HCT116 (cell line): ENCODE results near the gene TRMU. TPM values are rescaled to one million over a fixed set of nuclear protein-coding genes. Genes with fewer than 3 reads are reported as not detected.

Experiments used
- ATAC-seq: fragments of 200-7000 bp; cut with Tn5 transposase; 2 replicates; pipeline ENCODE4 v1.9.1; 2020; ENCODE audit warnings: mild to moderate bottlenecking, moderate library complexity
- BruUV-seq: library from RNA; stranded (reverse); fragments of 400-500 nt; replicated peaks from 2 replicates; lab custom pipeline; 2021; lab: Mats Ljungman, UMichigan
- CTCF ChIA-PET: fragments of 300-600 bp; sonication (Branson Sonifier 250); formaldehyde crosslinking; loops from one replicate; lab custom pipeline; 2021; ENCODE audit warnings: antibody characterized with exemption; lab: Charles Lee
- POLR2A ChIA-PET: fragments of 300-600, 350-600 bp; sonication (Branson Sonifier 250); formaldehyde crosslinking; loops from one replicate; lab custom pipeline; 2021; ENCODE audit warnings: antibody characterized with exemption; lab: Charles Lee
- RAD21 ChIA-PET, 2 experiments: fragments of 300-600 bp; sonication (Branson Sonifier 250); formaldehyde crosslinking; loops; one replicate each; lab custom pipeline; 2023; ENCODE audit warnings: low total read pairs in 2 of 2; ENCODE audit not compliant: uncharacterized antibody in 2 of 2, unreplicated experiment in 2 of 2, low non-redundant PET in 1 of 2; lab: Charles Lee
- DNase-seq: peaks from one replicate; pipeline ENCODE4 v3.0.0-alpha.2; 2010; ENCODE audit warnings: low read depth, low spot score
- H2AFZ ChIP-seq: fragments of 200-600 bp; shearing (Covaris generic), sonication (generic); 2 replicates; pipeline ENCODE4 v1.6.1; 2017; ENCODE audit warnings: low read depth, mixed run types, mixed read lengths, antibody characterized with exemption, low read length; ENCODE audit not compliant: poor library complexity, severe bottlenecking
- H3K27ac ChIP-seq: 2 replicates; pipeline ENCODE4 v1.5.1; 2012; ENCODE audit warnings: low read depth, low read length
- H3K27me3 ChIP-seq: fragments of 200-600 bp; sonication (generic); 2 replicates; pipeline ENCODE4 v1.6.1; 2016; ENCODE audit warnings: mixed run types, low read length, mixed read lengths; ENCODE audit not compliant: insufficient read depth
- H3K36me3 ChIP-seq, 2 experiments: fragments of 200-500 bp in 1 of 2; fragments of 200-600 bp in 1 of 2; sonication (Bioruptor generic) in 1 of 2; sonication (generic) in 1 of 2; 2 replicates each; pipeline versions ENCODE4 v1.5.1 to v1.6.1; 2014 to 2016; ENCODE audit warnings: low read length in 2 of 2, inconsistent platforms in 1 of 2, mixed read lengths in 1 of 2, mixed run types in 1 of 2; ENCODE audit not compliant: insufficient read depth in 2 of 2, control insufficient read depth in 1 of 2
- H3K4me1 ChIP-seq, 2 experiments: fragments of 200-600 bp in 1 of 2; sonication (generic) in 1 of 2; 2 replicates each; pipeline versions ENCODE4 v1.5.1 to v1.6.1; 2012 to 2017; ENCODE audit warnings: low read length in 2 of 2, inconsistent platforms in 1 of 2, mild to moderate bottlenecking in 1 of 2, mixed read lengths in 1 of 2, mixed run types in 1 of 2, moderate library complexity in 1 of 2; ENCODE audit not compliant: insufficient read depth in 2 of 2, control insufficient read depth in 1 of 2
- H3K4me2 ChIP-seq: fragments of 200-600 bp; sonication (generic); 2 replicates; pipeline ENCODE4 v1.6.1; 2017; ENCODE audit warnings: mixed run types, low read length, mixed read lengths
- H3K4me3 ChIP-seq, 2 experiments: fragments of 200-600 bp in 1 of 2; sonication (generic) in 1 of 2; replicated peaks in 1 of 2; 2 replicates each; pipeline ENCODE4 v1.5.1; 2011 to 2016; ENCODE audit warnings: low read length in 2 of 2, control low read depth in 1 of 2, low read depth in 1 of 2, mild to moderate bottlenecking in 1 of 2, mixed read lengths in 1 of 2, mixed run types in 1 of 2
- H3K79me2 ChIP-seq: fragments of 200-600 bp; sonication (generic); 2 replicates; pipeline ENCODE4 v1.6.1; 2017; ENCODE audit warnings: mild to moderate bottlenecking, mixed run types, low read length, moderate library complexity, mixed read lengths; ENCODE audit not compliant: insufficient read depth
- H3K9ac ChIP-seq: fragments of 200-600 bp; sonication (generic); 2 replicates; pipeline ENCODE4 v1.6.1; 2016; ENCODE audit warnings: low read length, mixed read lengths
- H3K9me2 ChIP-seq: fragments of 200-600 bp; sonication (generic), shearing (Covaris generic); 2 replicates; pipeline ENCODE4 v1.6.1; 2017; ENCODE audit warnings: mixed run types, mild to moderate bottlenecking, moderate library complexity; ENCODE audit not compliant: insufficient read depth
- H3K9me3 ChIP-seq, 2 experiments: fragments of 200-500 bp in 1 of 2; fragments of 200-600 bp in 1 of 2; sonication (Bioruptor generic) in 1 of 2; sonication (generic) in 1 of 2; 2 replicates each; pipeline ENCODE4 v1.6.1; 2014 to 2017; ENCODE audit warnings: low read length in 2 of 2, mixed read lengths in 2 of 2, inconsistent platforms in 1 of 2, low read depth in 1 of 2, mild to moderate bottlenecking in 1 of 2, mixed run types in 1 of 2, moderate library complexity in 1 of 2; ENCODE audit not compliant: control insufficient read depth in 1 of 2, insufficient read depth in 1 of 2
- H4K20me1 ChIP-seq: fragments of 200-600 bp; sonication (generic), shearing (Covaris generic); 2 replicates; pipeline ENCODE4 v1.6.1; 2017; ENCODE audit warnings: mixed run types, mild to moderate bottlenecking, moderate library complexity; ENCODE audit not compliant: insufficient read depth
- CBX3 ChIP-seq: IDR thresholded peaks from 2 replicates; pipeline ENCODE4 v1.6.1; 2012; ENCODE audit warnings: low read depth
- CEBPB ChIP-seq: IDR thresholded peaks from 2 replicates; pipeline ENCODE4 v1.6.1; 2012; ENCODE audit warnings: low read depth
- EGR1 ChIP-seq: IDR thresholded peaks from 2 replicates; pipeline ENCODE4 v1.6.1; 2012; ENCODE audit warnings: low read depth
- ELF1 ChIP-seq: IDR thresholded peaks from 2 replicates; pipeline ENCODE4 v1.6.1; 2012; ENCODE audit warnings: low read depth, borderline replicate concordance
- EZH2 ChIP-seq: fragments of 200-600 bp; sonication (generic); IDR thresholded peaks from 2 replicates; pipeline ENCODE4 v1.6.1; 2017; ENCODE audit warnings: antibody characterized with exemption, mixed run types
- EZH2phosphoT487 ChIP-seq: fragments of 200-600 bp; IDR thresholded peaks from 2 replicates; pipeline ENCODE4 v1.6.1; 2018; ENCODE audit warnings: antibody characterized with exemption, borderline replicate concordance
- FOSL1 ChIP-seq: IDR thresholded peaks from 2 replicates; pipeline ENCODE4 v1.6.1; 2012; ENCODE audit warnings: low read depth
- POLR2A ChIP-seq: IDR thresholded peaks from 2 replicates; pipeline ENCODE4 v1.7.0; 2011; ENCODE audit warnings: borderline replicate concordance; ENCODE audit not compliant: insufficient read depth, insufficient read length; ENCODE audit errors: extremely low read depth
- SP1 ChIP-seq: IDR thresholded peaks from 2 replicates; pipeline ENCODE4 v1.6.1; 2012; ENCODE audit warnings: low read depth
- SRF ChIP-seq: IDR thresholded peaks from 2 replicates; pipeline ENCODE4 v1.6.1; 2012; ENCODE audit warnings: low read depth
- TCF7L2 ChIP-seq: IDR thresholded peaks from 2 replicates; pipeline ENCODE4 v1.7.0; 2011; ENCODE audit warnings: borderline replicate concordance, inconsistent platforms; ENCODE audit not compliant: insufficient read depth, insufficient read length; ENCODE audit errors: extremely low read depth
- YY1 ChIP-seq: IDR thresholded peaks from 2 replicates; pipeline ENCODE4 v1.6.1; 2011; ENCODE audit warnings: low read length, low read depth, moderate library complexity, mild to moderate bottlenecking; ENCODE audit not compliant: insufficient replicate concordance; ENCODE audit errors: extremely low read depth
- ZFX ChIP-seq: fragments of 450-650 bp; IDR thresholded peaks from 2 replicates; pipeline ENCODE4 v1.6.1; 2017
- intact Hi-C: fragments of 100-400 bp; cut with micrococcal nuclease; formaldehyde crosslinking; loops from 2 replicates; pipeline ENCODE4 v1.10.0; 2022
- total RNA-seq: library from RNA; stranded (reverse); gene quantifications from one replicate; pipeline ENCODE4 v1.2.1, GENCODE V29; 2021; ENCODE audit not compliant: unreplicated experiment
- TF ChIP-seq, protein P1 (sequence below), 3 experiments: fragments of 200-600 bp in 1 of 3; sonication (generic) in 1 of 3; IDR thresholded peaks in 2 of 3; conservative IDR thresholded peaks in 1 of 3; 2 replicates each; pipeline ENCODE4 v1.5.1; 2012 to 2017; ENCODE audit warnings: low read depth in 2 of 3, low read length in 2 of 3, antibody characterized with exemption in 1 of 3, borderline replicate concordance in 1 of 3, control low read depth in 1 of 3, mild to moderate bottlenecking in 1 of 3, mixed read lengths in 1 of 3, mixed run types in 1 of 3, moderate library complexity in 1 of 3; ENCODE audit not compliant: insufficient read depth in 1 of 3
- TF ChIP-seq, protein P2 (sequence below): IDR thresholded peaks from 2 replicates; pipeline ENCODE4 v1.6.1; 2011; ENCODE audit warnings: mild to moderate bottlenecking, low read length, moderate library complexity; ENCODE audit not compliant: insufficient replicate concordance; ENCODE audit errors: extremely low read depth

TRMU gene
- total RNA-seq, 1 experiment from 2014 or later, result 65.4 TPM

GRCh38 chr22:46397514-46397913 is 62.0 kb downstream of the TRMU start:
- RAD21 ChIA-PET, result no interaction called here
- TF ChIP-seq ELF1 (no peak), EZH2 (no peak), TCF7L2 (no peak), CBX3 (no peak), ZFX (no peak), YY1 (no peak), EGR1 (no peak), SP1 (no peak), SRF (no peak), FOSL1 (no peak), POLR2A (no peak), EZH2phosphoT487 (no peak), CEBPB (no peak)
- TF ChIP-seq, protein P1, sequence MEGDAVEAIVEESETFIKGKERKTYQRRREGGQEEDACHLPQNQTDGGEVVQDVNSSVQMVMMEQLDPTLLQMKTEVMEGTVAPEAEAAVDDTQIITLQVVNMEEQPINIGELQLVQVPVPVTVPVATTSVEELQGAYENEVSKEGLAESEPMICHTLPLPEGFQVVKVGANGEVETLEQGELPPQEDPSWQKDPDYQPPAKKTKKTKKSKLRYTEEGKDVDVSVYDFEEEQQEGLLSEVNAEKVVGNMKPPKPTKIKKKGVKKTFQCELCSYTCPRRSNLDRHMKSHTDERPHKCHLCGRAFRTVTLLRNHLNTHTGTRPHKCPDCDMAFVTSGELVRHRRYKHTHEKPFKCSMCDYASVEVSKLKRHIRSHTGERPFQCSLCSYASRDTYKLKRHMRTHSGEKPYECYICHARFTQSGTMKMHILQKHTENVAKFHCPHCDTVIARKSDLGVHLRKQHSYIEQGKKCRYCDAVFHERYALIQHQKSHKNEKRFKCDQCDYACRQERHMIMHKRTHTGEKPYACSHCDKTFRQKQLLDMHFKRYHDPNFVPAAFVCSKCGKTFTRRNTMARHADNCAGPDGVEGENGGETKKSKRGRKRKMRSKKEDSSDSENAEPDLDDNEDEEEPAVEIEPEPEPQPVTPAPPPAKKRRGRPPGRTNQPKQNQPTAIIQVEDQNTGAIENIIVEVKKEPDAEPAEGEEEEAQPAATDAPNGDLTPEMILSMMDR (IDR thresholded peaks at IDR 0.05 in 2 of 3, conservative IDR thresholded peaks at IDR 0.05 in 1 of 3; ENCODE audit: borderline replicate concordance in 1 of 3, insufficient read depth in 1 of 3, low read depth in 2 of 3, low read length in 2 of 3), result no peak
- TF ChIP-seq, protein P2, sequence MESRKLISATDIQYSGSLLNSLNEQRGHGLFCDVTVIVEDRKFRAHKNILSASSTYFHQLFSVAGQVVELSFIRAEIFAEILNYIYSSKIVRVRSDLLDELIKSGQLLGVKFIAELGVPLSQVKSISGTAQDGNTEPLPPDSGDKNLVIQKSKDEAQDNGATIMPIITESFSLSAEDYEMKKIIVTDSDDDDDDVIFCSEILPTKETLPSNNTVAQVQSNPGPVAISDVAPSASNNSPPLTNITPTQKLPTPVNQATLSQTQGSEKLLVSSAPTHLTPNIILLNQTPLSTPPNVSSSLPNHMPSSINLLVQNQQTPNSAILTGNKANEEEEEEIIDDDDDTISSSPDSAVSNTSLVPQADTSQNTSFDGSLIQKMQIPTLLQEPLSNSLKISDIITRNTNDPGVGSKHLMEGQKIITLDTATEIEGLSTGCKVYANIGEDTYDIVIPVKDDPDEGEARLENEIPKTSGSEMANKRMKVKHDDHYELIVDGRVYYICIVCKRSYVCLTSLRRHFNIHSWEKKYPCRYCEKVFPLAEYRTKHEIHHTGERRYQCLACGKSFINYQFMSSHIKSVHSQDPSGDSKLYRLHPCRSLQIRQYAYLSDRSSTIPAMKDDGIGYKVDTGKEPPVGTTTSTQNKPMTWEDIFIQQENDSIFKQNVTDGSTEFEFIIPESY, result no peak
- BruUV-seq, result no TSS peak

More at GRCh38 chr22:46397514-46397913, 62.0 kb downstream of the TRMU start:
- Histone ChIP-seq H4K20me1 (no peaks in the 10 kb centered on the region), H3K9me3 (no peaks in the 10 kb centered on the region), H3K9me2 (no peaks in the 10 kb centered on the region), H3K4me3 (no peak overlapping the region), H3K4me2 (no peak overlapping the region), H2AFZ (no peak overlapping the region), H3K27me3 (no peaks in the 10 kb centered on the region), H3K4me1 (no peaks in the 10 kb centered on the region), H3K79me2 (no peaks in the 10 kb centered on the region), H3K36me3 (no peaks in the 10 kb centered on the region; a peak in 1 of 4 replicates), H3K27ac (no peak overlapping the region), H3K9ac (no peak overlapping the region)
- no peak for DNase-seq
- ChIA-PET CTCF (no interaction called here), POLR2A (no interaction called here)
- intact Hi-C loops, result no loop called here
- ATAC-seq, result no peak
